ENCODE results near the gene FCHO2. TPM values are rescaled to one million over a fixed set of nuclear protein-coding genes. Genes with fewer than 3 reads are reported as not detected.

FCHO2 gene
- total RNA-seq, 1 experiment from 2014 or later = 5.8 TPM

GRCh38 chr5:73037545-73037944 lies 81.7 kb downstream of the FCHO2 start:
- Histone ChIP-seq H3K79me1 (ENCODE audit: insufficient read depth, low read depth, low read length, poor library complexity, severe bottlenecking) (no peaks in the 10 kb centered on the region), H3K14ac (ENCODE audit: insufficient read depth, low read length) (no peak overlapping the region), H4K8ac (replicated peaks; ENCODE audit: insufficient read length, low read depth, low read length) (no peak overlapping the region), H2AFZ (ENCODE audit: low read length) (no peak overlapping the region), H2BK12ac (ENCODE audit: insufficient read length, low read depth, low read length) (no peak overlapping the region), H3K56ac (ENCODE audit: insufficient read length, low read depth, low read length) (no peak overlapping the region), H4K91ac (ENCODE audit: insufficient read length, low read depth, low read length) (no peak overlapping the region), H3K27me3 (ENCODE audit: insufficient read depth, low read length) (no peaks in the 10 kb centered on the region), H3K9me3 (ENCODE audit: control insufficient read depth, low read depth, low read length) (no peaks in the 10 kb centered on the region), H3K4ac (ENCODE audit: low read depth, low read length) (no peak overlapping the region), H2BK20ac (ENCODE audit: low read depth, low read length, poor library complexity, severe bottlenecking) (no peak overlapping the region), H3K23me2 (ENCODE audit: insufficient read length, low read depth, low read length, poor library complexity, severe bottlenecking) (no peaks in the 10 kb centered on the region), H3K9ac (ENCODE audit: extremely low read depth, insufficient read length, low read length) (no peak overlapping the region), H3K23ac (ENCODE audit: insufficient read length, low read depth, low read length) (no peak overlapping the region), H3K18ac (ENCODE audit: insufficient read length, low read depth, low read length) (no peak overlapping the region), H4K20me1 (ENCODE audit: control insufficient read depth, insufficient read depth, insufficient read length) (no peaks in the 10 kb centered on the region), H3T11ph (ENCODE audit: low read length) (no peak overlapping the region), H2AK5ac (ENCODE audit: insufficient read length, low read length) (no peak overlapping the region), H3K27ac (ENCODE audit: insufficient read length, low read depth, low read length) (no peak overlapping the region), H3K4me2 (ENCODE audit: insufficient read depth, insufficient read length, low read length) (no peak overlapping the region), H3K4me1 (ENCODE audit: insufficient read depth, low read length) (no peaks in the 10 kb centered on the region; the same call in 1 of the 2 replicates), H4K5ac (ENCODE audit: insufficient read length, low read depth, low read length) (no peak overlapping the region), H2BK15ac (ENCODE audit: low read depth, low read length) (no peak overlapping the region), H2BK120ac (ENCODE audit: low read depth, low read length, poor library complexity, severe bottlenecking) (no peak overlapping the region), H3K79me2 (ENCODE audit: insufficient read depth, low read length) (no peaks in the 10 kb centered on the region), H2BK5ac (ENCODE audit: insufficient read length, low read length) (no peak overlapping the region)
- WGBS (ENCODE audit: extremely low coverage, insufficient read length, low lambda C conversion rate) = no CpG with 5 or more reads among the region's 5 CpGs
- DNase-seq = no peak
- no peak for TF ChIP-seq CTCF (conservative IDR thresholded peaks at IDR 0.05)
- no peaks in the 10 kb centered on the region; a peak in 1 of 5 replicates for H3K9me3 Mint-ChIP-seq
- peaks cover 13 to 15% of the 10 kb centered on the region in 2 experiments for H3K4me1 Mint-ChIP-seq
- H3K36me3 Mint-ChIP-seq (ENCODE audit: insufficient read depth in 1 of 3, low read depth in 3 of 3) = peaks cover 0 to 7% (median 0%) of the 10 kb centered on the region in 3 experiments; a peak in 1 of 7 replicates
- H3K27ac Mint-ChIP-seq = peak overlapping the region in 1 of 3 experiments; percentile 75; a peak in 1 of 7 replicates
- H3K4me3 Mint-ChIP-seq = no peak overlapping the region; a peak in 1 of 5 replicates
- H3K27me3 Mint-ChIP-seq (ENCODE audit: low read depth) = no peaks in the 10 kb centered on the region
